Peyer's patch (tissue), 4 donors: Measurements from ENCODE around the gene JPT2. TPM values are rescaled to one million over a fixed set of nuclear protein-coding genes. Genes with fewer than 3 reads are reported as not detected.
A peak's percentile ranks its signal among the peaks of the same experiment; 100 is the strongest.

Experiments
- DNase-seq, 3 donors: peaks; one replicate each; pipeline ENCODE4 v3.0.0-alpha.2; 2017 to 2019
- H3K27ac ChIP-seq, 4 donors: fragments of 200-600 bp; sonication (generic); one replicate each; pipeline ENCODE4 v1.5.1; 2016 to 2019
- H3K27me3 ChIP-seq, 2 donors: fragments of 200-600 bp; sonication (generic); one replicate each; pipeline ENCODE4 v1.5.1; 2019
- H3K36me3 ChIP-seq, 3 donors: fragments of 200-600 bp; sonication (generic); one replicate each; pipeline ENCODE4 v1.5.1; 2016 to 2019
- H3K4me1 ChIP-seq, 4 donors: fragments of 200-600 bp; sonication (generic); one replicate each; pipeline ENCODE4 v1.5.1; 2016 to 2019
- H3K4me3 ChIP-seq, 4 donors: fragments of 200-600 bp; sonication (generic); 1 replicate in 3 of 4; 2 replicates in 1 of 4; pipeline ENCODE4 v1.5.1; 2016 to 2019; ENCODE audit warnings: mild to moderate bottlenecking in 1 of 4
- H3K9me3 ChIP-seq, 4 donors: fragments of 200-600 bp; sonication (generic); one replicate each; pipeline ENCODE4 v1.5.1; 2016 to 2019; ENCODE audit warnings: mild to moderate bottlenecking in 1 of 4
- CTCF ChIP-seq, 6 experiments: fragments of 450-650 bp in 4 of 6; fragments of 200-600 bp in 2 of 6; sonication (generic) in 1 of 6; IDR thresholded peaks; one replicate each; pipeline ENCODE4 v1.5.1; 2017 to 2019; ENCODE audit warnings: antibody characterized with exemption in 6 of 6, mild to moderate bottlenecking in 3 of 6, moderate library complexity in 1 of 6
- POLR2A ChIP-seq, 2 donors: fragments of 450-650 bp; IDR thresholded peaks; one replicate each; pipeline ENCODE4 v1.5.1; 2017; ENCODE audit warnings: antibody characterized with exemption in 2 of 2, mild to moderate bottlenecking in 2 of 2, moderate library complexity in 2 of 2
- total RNA-seq, 4 donors: library from RNA; depleted of rRNA; stranded (reverse); fragments of >200 nt; gene quantifications; one replicate each; pipeline ENCODE4 v1.1.0, GENCODE V29; 2016

Gene JPT2
- total RNA-seq, 4 donors from 2014 or later: 22.7 to 32.3 (median 25.0) TPM

DNA sequence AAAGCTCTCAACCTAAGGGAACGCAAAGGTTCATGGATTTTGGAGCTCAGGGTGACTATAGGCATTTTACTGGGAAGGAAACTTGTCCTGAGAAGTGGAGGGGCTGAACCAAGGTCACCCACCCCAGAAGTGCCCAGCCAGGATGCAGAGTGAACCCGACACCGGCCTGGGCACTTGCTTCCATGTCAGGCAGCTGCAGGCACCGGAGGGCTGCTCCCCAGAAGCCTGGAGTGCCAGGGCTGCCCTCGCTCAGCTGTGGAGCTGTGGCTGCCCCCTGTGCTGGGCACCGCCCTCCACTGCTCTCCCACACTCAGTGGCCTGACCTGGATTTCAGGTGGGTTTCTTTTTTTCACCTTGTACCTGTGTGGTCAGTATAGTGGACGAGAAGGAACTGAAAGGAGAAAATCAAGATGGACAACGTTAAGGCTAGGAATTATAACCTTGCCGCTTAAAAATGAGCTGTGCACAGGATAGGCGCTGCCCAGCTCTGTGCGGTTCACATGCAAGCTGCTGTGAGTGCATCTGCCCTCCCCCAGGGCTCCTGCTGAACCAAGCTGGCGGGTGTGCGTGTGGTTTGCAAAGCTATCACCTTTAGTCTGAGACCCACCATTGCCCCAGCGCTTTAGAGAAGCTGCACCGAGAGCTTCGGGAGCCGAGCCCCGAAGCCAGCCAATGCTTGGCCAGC is 30.1 kb downstream of the JPT2 start:
- Histone ChIP-seq H3K27me3 (no peaks in the 10 kb centered on the region), H3K4me3 (peak overlapping the region in 1 of 4 donors; percentile 61), H3K36me3 (no peaks in the 10 kb centered on the region), H3K27ac (no peak overlapping the region), H3K4me1 (peaks cover 0 to 24% (median 6%) of the 10 kb centered on the region in 4 donors), H3K9me3 (no peaks in the 10 kb centered on the region)
- no peak for DNase-seq
- TF ChIP-seq CTCF (IDR thresholded peaks at IDR 0.05): no peak
- TF ChIP-seq POLR2A (IDR thresholded peaks at IDR 0.05): no peak

DNA sequence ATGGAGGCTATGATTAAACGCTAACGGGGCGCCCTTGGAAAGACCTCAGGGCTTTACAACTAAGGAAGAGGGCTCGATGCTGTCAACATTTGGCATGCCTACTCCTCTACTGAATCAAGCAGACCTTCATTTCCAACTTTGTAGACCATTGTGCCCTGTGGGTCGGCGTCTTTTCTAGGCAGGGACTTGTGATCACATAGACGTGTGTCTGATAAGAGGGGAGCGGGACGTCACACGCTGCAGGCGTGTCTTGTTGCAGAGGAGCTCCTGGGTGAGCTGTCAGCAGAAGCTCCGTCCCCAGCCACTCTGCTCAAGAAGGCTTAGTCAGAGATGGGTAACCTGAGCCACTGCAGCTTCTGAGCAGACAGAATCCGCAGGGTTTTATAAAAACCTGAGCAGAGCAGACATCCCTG is 30.7 kb downstream of the JPT2 start:
- Histone ChIP-seq H3K4me3 (no peak overlapping the region), H3K4me1 (peaks cover 0 to 24% (median 8%) of the 10 kb centered on the region in 4 donors), H3K36me3 (no peaks in the 10 kb centered on the region), H3K27ac (no peak overlapping the region), H3K9me3 (no peaks in the 10 kb centered on the region), H3K27me3 (no peaks in the 10 kb centered on the region)
- DNase-seq: no peak
- TF ChIP-seq CTCF (IDR thresholded peaks at IDR 0.05) (no peak), POLR2A (IDR thresholded peaks at IDR 0.05) (no peak)

DNA sequence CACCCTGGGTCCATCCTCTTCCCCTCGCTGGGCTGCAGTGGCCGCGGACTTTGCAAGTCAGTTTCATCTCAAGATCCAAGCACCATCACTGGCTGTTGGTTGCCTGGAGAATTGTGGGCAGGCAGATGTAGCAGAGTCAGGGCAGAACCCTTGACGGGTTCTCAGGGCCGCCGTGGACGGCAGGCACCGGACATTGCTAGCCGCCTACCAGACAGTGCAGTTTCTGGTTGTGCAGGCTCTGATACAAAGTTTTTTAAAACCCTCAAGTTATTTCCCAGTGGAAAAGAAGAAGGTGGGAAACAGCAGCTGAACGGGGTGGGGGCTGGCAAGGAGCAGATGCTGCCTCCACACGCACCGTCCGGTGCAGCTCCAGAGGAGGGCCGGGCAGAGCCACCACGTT is 31.3 kb downstream of the JPT2 start:
- no peak overlapping the region for H3K27ac ChIP-seq
- no peaks in the 10 kb centered on the region for H3K36me3 ChIP-seq
- no peak overlapping the region for H3K4me3 ChIP-seq
- no peaks in the 10 kb centered on the region for H3K27me3 ChIP-seq
- no peak for TF ChIP-seq POLR2A (IDR thresholded peaks at IDR 0.05)
- no peak for TF ChIP-seq CTCF (IDR thresholded peaks at IDR 0.05)
- no peaks in the 10 kb centered on the region for H3K9me3 ChIP-seq
- DNase-seq: no peak
- H3K4me1 ChIP-seq: peaks cover 0 to 24% (median 10%) of the 10 kb centered on the region in 4 donors

DNA sequence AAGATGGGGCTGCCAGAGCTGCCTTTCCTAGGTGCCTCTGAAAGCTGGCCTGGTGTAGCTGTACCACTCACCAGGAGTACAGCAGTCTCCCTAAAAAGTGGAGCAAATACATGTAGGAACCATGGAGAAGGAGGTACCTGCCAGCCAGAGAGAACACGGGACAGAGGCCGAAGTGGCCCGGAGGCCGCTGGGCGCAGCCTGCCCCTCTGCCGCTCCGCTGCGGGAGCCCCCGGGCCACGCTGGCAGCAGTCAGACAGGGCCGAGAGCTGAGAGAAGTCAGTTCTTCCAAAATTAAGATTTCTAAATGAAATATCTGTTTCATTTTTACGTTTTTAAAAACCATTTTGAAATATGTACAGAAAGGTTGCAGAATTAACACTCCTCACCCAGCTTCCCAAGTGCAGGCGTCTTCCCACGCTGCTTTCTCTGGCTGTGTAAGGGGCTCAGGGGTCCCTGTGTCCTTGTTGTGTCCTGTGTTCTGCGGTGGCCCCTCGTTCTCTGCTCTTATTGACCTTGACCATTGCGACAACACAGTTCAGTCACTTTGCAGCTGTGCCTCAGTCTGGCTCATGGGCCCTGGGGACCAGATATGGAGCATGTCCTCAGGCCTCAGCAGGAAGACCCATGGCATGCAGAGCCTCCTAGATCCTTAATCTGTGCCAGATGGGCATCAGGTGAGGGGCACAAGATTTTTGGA is 32.9 kb downstream of the JPT2 start:
- H3K4me3 ChIP-seq: no peak overlapping the region
- H3K27ac ChIP-seq: no peak overlapping the region
- H3K4me1 ChIP-seq: peaks cover 0 to 17% (median 10%) of the 10 kb centered on the region in 4 donors
- no peaks in the 10 kb centered on the region for H3K27me3 ChIP-seq
- no peak for TF ChIP-seq POLR2A (IDR thresholded peaks at IDR 0.05)
- no peak for TF ChIP-seq CTCF (IDR thresholded peaks at IDR 0.05)
- DNase-seq: no peak
- no peaks in the 10 kb centered on the region for H3K36me3 ChIP-seq
- no peaks in the 10 kb centered on the region for H3K9me3 ChIP-seq

GRCh38 chr16:1712791-1713261 is 34.7 kb downstream of the JPT2 start:
- no peaks in the 10 kb centered on the region for H3K36me3 ChIP-seq
- H3K4me3 ChIP-seq: no peak overlapping the region
- H3K27ac ChIP-seq: peak overlapping the region in 2 of 4 donors; percentile 70 to 76
- no peaks in the 10 kb centered on the region for H3K27me3 ChIP-seq
- H3K4me1 ChIP-seq: peaks cover 0 to 12% (median 8%) of the 10 kb centered on the region in 4 donors
- TF ChIP-seq CTCF (IDR thresholded peaks at IDR 0.05) (no peak), POLR2A (IDR thresholded peaks at IDR 0.05) (no peak)
- H3K9me3 ChIP-seq: no peaks in the 10 kb centered on the region
- DNase-seq: peak in 1 of 3 donors; percentile 29
